Heart right ventricle (tissue), 16 donors: Measurements from ENCODE around the gene GPR137B. TPM values are rescaled to one million over a fixed set of nuclear protein-coding genes. Genes with fewer than 3 reads are reported as not detected.

Experiments
- ATAC-seq, 8 donors: fragments of 200-7000 bp; cut with Tn5 transposase; one replicate each; pipeline ENCODE4 v1.9.1; 2020; ENCODE audit warnings: mild to moderate bottlenecking in 8 of 8, moderate library complexity in 8 of 8, moderate number of reproducible peaks in 1 of 8
- DNase-seq, 2 donors: peaks; one replicate each; pipeline ENCODE4 v3.0.0-alpha.2; 2020
- H3K27ac ChIP-seq, 10 donors: fragments of 200-600 bp; sonication (generic) in 2 of 10; one replicate each; pipeline versions ENCODE4 v1.5.0 to v1.8.0; 2020 to 2022; ENCODE audit warnings: mild to moderate bottlenecking in 3 of 10
- H3K27me3 ChIP-seq, 7 donors: fragments of 200-600 bp; one replicate each; pipeline ENCODE4 v1.8.0; 2021 to 2022; ENCODE audit warnings: mild to moderate bottlenecking in 2 of 7
- H3K36me3 ChIP-seq, 9 donors: fragments of 200-600 bp; sonication (generic) in 1 of 9; one replicate each; pipeline versions ENCODE4 v1.5.0 to v1.8.0; 2020 to 2022; ENCODE audit warnings: mild to moderate bottlenecking in 2 of 9
- H3K4me1 ChIP-seq, 9 donors: fragments of 200-600 bp; sonication (generic) in 1 of 9; one replicate each; pipeline versions ENCODE4 v1.5.0 to v1.8.0; 2020 to 2022; ENCODE audit warnings: mild to moderate bottlenecking in 4 of 9
- H3K4me3 ChIP-seq, 10 donors: fragments of 200-600 bp; sonication (generic) in 2 of 10; one replicate each; pipeline versions ENCODE4 v1.5.0 to v1.8.0; 2020 to 2022; ENCODE audit warnings: mild to moderate bottlenecking in 7 of 10, moderate library complexity in 2 of 10
- H3K9me3 ChIP-seq, 11 donors: fragments of 200-600 bp in 10 of 11; sonication (generic) in 2 of 11; one replicate each; pipeline versions ENCODE4 v1.5.0 to v1.8.0; 2013 to 2022; ENCODE audit warnings: mild to moderate bottlenecking in 2 of 11, control low read depth in 1 of 11, moderate library complexity in 1 of 11
- CTCF ChIP-seq, 9 donors: fragments of 200-600 bp; sonication (generic) in 2 of 9; IDR thresholded peaks; one replicate each; pipeline versions ENCODE4 v1.5.0 to v1.8.0; 2021 to 2022; ENCODE audit warnings: antibody characterized with exemption in 9 of 9, mild to moderate bottlenecking in 5 of 9, moderate library complexity in 1 of 9
- WGBS, 2 donors: extraction: QIAGEN DNeasy Blood & Tissue Kit; methylation state at CpG; one replicate each; pipeline ENCODE4 v1.1.7; 2013; ENCODE audit warnings: inconsistent platforms in 1 of 2; 5-methylcytosine and 5-hydroxymethylcytosine counted together
- intact Hi-C, 10 donors: fragments of 100-400 bp; cut with DNase I; formaldehyde crosslinking; loops; one replicate each; pipeline versions ENCODE4 v1.11.1 to v1.14.2; 2022
- polyA plus RNA-seq, 2 donors: library from polyadenylated mRNA; stranded (reverse); fragments of 200-250 nt; gene quantifications; one replicate each; pipeline ENCODE4 v1.2.3, GENCODE V29; 2013
- total RNA-seq, 10 donors: library from RNA; stranded (reverse); fragmentation: NEBNext Ultra II Directional in 3 of 10; extraction: Animal tissue kit (Norgen Biotek cat#: 25700) in 3 of 10; gene quantifications; one replicate each; pipeline versions ENCODE4 v1.2.1 to v1.2.4, GENCODE V29; 2021 to 2023
- donor health status: Arrhythmogenic right ventricular cardiomyopathy.
- donor health status: ischemic (EF 13 %, LVEDD 7.1; RV severe dilation, severe dysfunction).
- donor health status: healthy with polysubstance abuse.
- donor health status: DM: no; HTN: yes; CAD: no.
- donor health status: DM: no; HTN: no; CAD: no.
- donor health status: ischemic (EF 25% LVEDD 6.9; RV normal size, moderate dysfunction).
- donor health status: ischemic (EF 25% LVEDD 5.7; RV mildly dilated, moderate dysfunction).
- donor health status: healthy.
- donor health status: DM: yes; HTN: yes; CAD: no.
- donor health status: Ischemic cardiomyopathy.
- donor health status: ischemic (EF 35%, LVEDD 5.7; RV mildly dilated, moderate dysfunction).
- donor health status: nonischemic (EF 11% LVEDD 7.7; RV severe dilation, severe dysfunction).
- donor health status: DM: yes; HTN: yes; CAD: no.
- donor health status: PGD.
- donor health status: ischemic (EF 29% LVEDD 5.4; RV normal size, mild dysfunction).
- donor health status: nonischemic (EF 23%, LVEDD 6.1; RV moderate dilation, normal function).

The GPR137B gene
- total and polyA plus RNA-seq, 12 donors: 10.6 to 51.4 (median 32.7) TPM

GRCh38 chr1:236193184-236193583, 50.8 kb downstream of the GPR137B start:
- peaks cover 0 to 58% (median 5%) of the 10 kb centered on the region in 9 donors for H3K36me3 ChIP-seq
- no peak overlapping the region for H3K4me3 ChIP-seq
- H3K4me1 ChIP-seq: no peaks in the 10 kb centered on the region
- no peak overlapping the region for H3K27ac ChIP-seq
- no peak for TF ChIP-seq CTCF (IDR thresholded peaks at IDR 0.05)
- H3K27me3 ChIP-seq: no peaks in the 10 kb centered on the region
- WGBS, 2 donors: 86 to 87% methylated on average over 2 of the region's 2 CpGs
- intact Hi-C loops: no loop called here
- DNase-seq: no peak
- ATAC-seq: no peak
- H3K9me3 ChIP-seq: peaks cover 0 to 28% (median 4%) of the 10 kb centered on the region in 11 donors

- Histone ChIP-seq H3K27me3 (no peaks in the 10 kb centered on the region), H3K4me3 (no peak overlapping the region), H3K9me3 (peaks cover 0 to 73% (median 26%) of the 10 kb centered on the region in 11 donors), H3K36me3 (peaks cover 0 to 79% (median 0%) of the 10 kb centered on the region in 9 donors), H3K27ac (no peak overlapping the region), H3K4me1 (peaks cover 0 to 15% (median 0%) of the 10 kb centered on the region in 9 donors)
- intact Hi-C loops: no loop called here
- no peak for TF ChIP-seq CTCF (IDR thresholded peaks at IDR 0.05)
- ATAC-seq: no peak
- DNase-seq: no peak
These were observed 58.6 kb downstream of the GPR137B start for GRCh38 chr1:236200925-236201324.

GRCh38 chr1:236201786-236202185, 59.4 kb downstream of the GPR137B start:
- no peak overlapping the region for H3K4me3 ChIP-seq
- H3K27ac ChIP-seq: no peak overlapping the region
- TF ChIP-seq CTCF (IDR thresholded peaks at IDR 0.05): no peak
- intact Hi-C loops: no loop called here
- peaks cover 0 to 79% (median 0%) of the 10 kb centered on the region in 9 donors for H3K36me3 ChIP-seq
- no peak for ATAC-seq
- H3K4me1 ChIP-seq: peaks cover 0 to 23% (median 5%) of the 10 kb centered on the region in 9 donors
- H3K27me3 ChIP-seq: no peaks in the 10 kb centered on the region
- WGBS, 2 donors: 93 to 100% methylated on average over 1 of the region's 1 CpG
- DNase-seq: no peak
- H3K9me3 ChIP-seq: peaks cover 0 to 66% (median 23%) of the 10 kb centered on the region in 11 donors

- Histone ChIP-seq H3K4me1 (peaks cover 0 to 31% (median 6%) of the 10 kb centered on the region in 9 donors), H3K27ac (no peak overlapping the region), H3K9me3 (peaks cover 0 to 46% (median 21%) of the 10 kb centered on the region in 11 donors), H3K27me3 (no peaks in the 10 kb centered on the region), H3K4me3 (no peak overlapping the region), H3K36me3 (peaks cover 0 to 75% (median 0%) of the 10 kb centered on the region in 9 donors)
- intact Hi-C loops: no loop called here
- WGBS, 2 donors: 91 to 96% methylated on average over 1 of the region's 1 CpG
- ATAC-seq (no peak), DNase-seq (no peak)
- no peak for TF ChIP-seq CTCF (IDR thresholded peaks at IDR 0.05)
These were observed 61.7 kb downstream of the GPR137B start for GRCh38 chr1:236204039-236204438.
